Panc1 (cell line): Measurements from ENCODE around the gene ZNF175.

Source experiments
- POLR2AphosphoS5 ChIP-seq: IDR thresholded peaks from 2 replicates; pipeline ENCODE4 v1.6.1; 2012; ENCODE audit warnings: mild to moderate bottlenecking, low read depth, low read length, moderate library complexity
- SIN3A ChIP-seq: IDR thresholded peaks from 2 replicates; pipeline ENCODE4 v1.6.1; 2012; ENCODE audit warnings: low read depth, mild to moderate bottlenecking, low read length, moderate library complexity, borderline replicate concordance; ENCODE audit not compliant: insufficient read depth
- TCF7L2 ChIP-seq: IDR thresholded peaks from 2 replicates; pipeline ENCODE4 v1.6.1; 2011; ENCODE audit warnings: mild to moderate bottlenecking, low read depth, low read length, inconsistent platforms
- TF ChIP-seq, protein P1 (sequence below): fragments of 450-650 bp; IDR thresholded peaks from 2 replicates; pipeline ENCODE4 v1.5.1; 2017; ENCODE audit warnings: mild to moderate bottlenecking
- TF ChIP-seq, protein P2 (sequence below), 2 experiments: IDR thresholded peaks; 2 replicates each; pipeline ENCODE4 v1.6.1; 2011 to 2012; ENCODE audit warnings: low read depth in 2 of 2, control low read depth in 1 of 2, low read length in 1 of 2, mild to moderate bottlenecking in 1 of 2, moderate library complexity in 1 of 2; ENCODE audit not compliant: insufficient read depth in 1 of 2

DNA sequence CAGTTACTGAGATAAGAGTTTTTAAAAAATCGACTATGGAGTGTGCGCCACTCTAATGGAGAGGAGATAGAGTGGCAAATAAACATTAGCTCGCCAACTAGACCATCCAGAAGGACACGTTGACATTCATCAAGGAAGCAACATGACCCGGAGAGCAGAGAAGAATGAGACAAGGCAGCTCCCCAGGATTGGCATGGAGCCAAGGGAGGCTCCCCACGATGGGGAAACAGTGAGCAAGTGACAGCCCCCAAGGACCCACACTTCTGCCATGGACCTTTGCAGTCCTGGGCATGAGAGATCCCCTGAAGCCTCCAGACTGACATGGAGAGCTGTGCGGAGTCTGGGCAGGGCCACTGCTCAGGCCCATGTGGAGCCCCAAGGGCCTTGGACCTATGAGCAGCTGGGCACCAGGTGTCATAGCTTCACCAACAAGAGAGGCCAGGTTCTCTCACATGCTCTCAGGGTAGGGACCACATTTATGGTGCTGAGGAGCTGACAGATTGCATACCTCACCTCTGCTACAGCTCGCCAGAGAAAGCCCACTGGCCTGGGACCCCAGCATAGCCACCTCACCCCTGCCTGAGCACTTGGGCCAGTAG lies 46.3 kb upstream of the ZNF175 start:
- TF ChIP-seq, protein P1, sequence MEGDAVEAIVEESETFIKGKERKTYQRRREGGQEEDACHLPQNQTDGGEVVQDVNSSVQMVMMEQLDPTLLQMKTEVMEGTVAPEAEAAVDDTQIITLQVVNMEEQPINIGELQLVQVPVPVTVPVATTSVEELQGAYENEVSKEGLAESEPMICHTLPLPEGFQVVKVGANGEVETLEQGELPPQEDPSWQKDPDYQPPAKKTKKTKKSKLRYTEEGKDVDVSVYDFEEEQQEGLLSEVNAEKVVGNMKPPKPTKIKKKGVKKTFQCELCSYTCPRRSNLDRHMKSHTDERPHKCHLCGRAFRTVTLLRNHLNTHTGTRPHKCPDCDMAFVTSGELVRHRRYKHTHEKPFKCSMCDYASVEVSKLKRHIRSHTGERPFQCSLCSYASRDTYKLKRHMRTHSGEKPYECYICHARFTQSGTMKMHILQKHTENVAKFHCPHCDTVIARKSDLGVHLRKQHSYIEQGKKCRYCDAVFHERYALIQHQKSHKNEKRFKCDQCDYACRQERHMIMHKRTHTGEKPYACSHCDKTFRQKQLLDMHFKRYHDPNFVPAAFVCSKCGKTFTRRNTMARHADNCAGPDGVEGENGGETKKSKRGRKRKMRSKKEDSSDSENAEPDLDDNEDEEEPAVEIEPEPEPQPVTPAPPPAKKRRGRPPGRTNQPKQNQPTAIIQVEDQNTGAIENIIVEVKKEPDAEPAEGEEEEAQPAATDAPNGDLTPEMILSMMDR = no peak
- TF ChIP-seq POLR2AphosphoS5 = no peak
- TF ChIP-seq SIN3A = no peak
- TF ChIP-seq, protein P2, sequence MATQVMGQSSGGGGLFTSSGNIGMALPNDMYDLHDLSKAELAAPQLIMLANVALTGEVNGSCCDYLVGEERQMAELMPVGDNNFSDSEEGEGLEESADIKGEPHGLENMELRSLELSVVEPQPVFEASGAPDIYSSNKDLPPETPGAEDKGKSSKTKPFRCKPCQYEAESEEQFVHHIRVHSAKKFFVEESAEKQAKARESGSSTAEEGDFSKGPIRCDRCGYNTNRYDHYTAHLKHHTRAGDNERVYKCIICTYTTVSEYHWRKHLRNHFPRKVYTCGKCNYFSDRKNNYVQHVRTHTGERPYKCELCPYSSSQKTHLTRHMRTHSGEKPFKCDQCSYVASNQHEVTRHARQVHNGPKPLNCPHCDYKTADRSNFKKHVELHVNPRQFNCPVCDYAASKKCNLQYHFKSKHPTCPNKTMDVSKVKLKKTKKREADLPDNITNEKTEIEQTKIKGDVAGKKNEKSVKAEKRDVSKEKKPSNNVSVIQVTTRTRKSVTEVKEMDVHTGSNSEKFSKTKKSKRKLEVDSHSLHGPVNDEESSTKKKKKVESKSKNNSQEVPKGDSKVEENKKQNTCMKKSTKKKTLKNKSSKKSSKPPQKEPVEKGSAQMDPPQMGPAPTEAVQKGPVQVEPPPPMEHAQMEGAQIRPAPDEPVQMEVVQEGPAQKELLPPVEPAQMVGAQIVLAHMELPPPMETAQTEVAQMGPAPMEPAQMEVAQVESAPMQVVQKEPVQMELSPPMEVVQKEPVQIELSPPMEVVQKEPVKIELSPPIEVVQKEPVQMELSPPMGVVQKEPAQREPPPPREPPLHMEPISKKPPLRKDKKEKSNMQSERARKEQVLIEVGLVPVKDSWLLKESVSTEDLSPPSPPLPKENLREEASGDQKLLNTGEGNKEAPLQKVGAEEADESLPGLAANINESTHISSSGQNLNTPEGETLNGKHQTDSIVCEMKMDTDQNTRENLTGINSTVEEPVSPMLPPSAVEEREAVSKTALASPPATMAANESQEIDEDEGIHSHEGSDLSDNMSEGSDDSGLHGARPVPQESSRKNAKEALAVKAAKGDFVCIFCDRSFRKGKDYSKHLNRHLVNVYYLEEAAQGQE (IDR thresholded peaks at IDR 0.05; ENCODE audit: insufficient read depth in 1 of 2, low read depth in 2 of 2, low read length in 1 of 2) = no peak
- no peak for TF ChIP-seq TCF7L2
